ENCODE data around the gene INO80B. TPM values are rescaled to one million over a fixed set of nuclear protein-coding genes. Genes with fewer than 3 reads are reported as not detected.
A peak's percentile ranks its signal among the peaks of the same experiment; 100 is the strongest.

Gene INO80B
- total RNA-seq, 1 experiment from 2014 or later = 24.0 TPM

DNA sequence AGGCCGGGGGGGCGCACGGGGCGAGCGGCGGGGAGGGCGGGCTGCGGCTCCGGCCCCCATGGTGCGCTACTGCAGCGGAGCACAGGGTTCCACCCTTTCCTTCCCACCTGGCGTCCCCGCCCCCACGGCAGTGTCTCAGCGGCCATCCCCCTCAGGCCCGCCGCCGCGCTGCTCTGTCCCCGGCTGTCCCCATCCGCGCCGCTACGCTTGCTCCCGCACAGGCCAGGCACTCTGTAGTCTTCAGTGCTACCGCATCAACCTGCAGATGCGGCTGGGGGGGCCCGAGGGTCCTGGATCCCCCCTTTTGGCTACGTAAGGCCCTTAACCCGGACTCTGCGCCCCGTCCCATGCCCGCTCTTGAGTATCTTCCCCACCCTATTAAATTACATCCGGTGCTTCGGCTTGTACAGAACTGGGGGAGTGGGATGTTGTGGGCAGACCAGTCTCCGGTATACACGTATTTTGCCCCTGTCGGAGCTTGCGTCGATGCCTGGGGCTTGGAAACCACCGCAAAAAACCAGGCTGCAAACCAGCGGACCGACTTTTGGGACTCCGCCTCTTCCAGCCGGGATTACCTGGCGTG, 2.8 kb downstream of the INO80B start:
- Histone ChIP-seq H3K4me1 (ENCODE audit: control insufficient read depth in 1 of 2, insufficient read depth in 2 of 2, low read length in 2 of 2) (peaks cover 12 to 42% of the 10 kb centered on the region in 2 experiments), H3K4me3 (replicated peaks in 1 of 2; ENCODE audit: low read depth in 1 of 2, low read length in 2 of 2) (peak overlapping the region; percentile 62 to 66), H3K9ac (ENCODE audit: low read length) (peak overlapping the region; percentile 80), H3K27me3 (ENCODE audit: insufficient read depth, low read length) (no peaks in the 10 kb centered on the region), H3K4me2 (ENCODE audit: low read length) (peak overlapping the region; percentile 74), H3K27ac (ENCODE audit: low read depth, low read length) (peak overlapping the region; percentile 89), H2AFZ (ENCODE audit: low read depth, low read length, poor library complexity, severe bottlenecking) (no peak overlapping the region), H3K9me3 (ENCODE audit: control insufficient read depth in 1 of 2, insufficient read depth in 1 of 2, low read depth in 1 of 2, low read length in 2 of 2) (no peaks in the 10 kb centered on the region), H3K79me2 (ENCODE audit: insufficient read depth, low read length) (peaks cover 11% of the 10 kb centered on the region; the same call in 1 of the 2 replicates), H3K9me2 (ENCODE audit: insufficient read depth) (no peaks in the 10 kb centered on the region), H4K20me1 (ENCODE audit: insufficient read depth) (no peaks in the 10 kb centered on the region), H3K36me3 (ENCODE audit: control insufficient read depth in 1 of 2, insufficient read depth in 2 of 2, low read length in 2 of 2) (peaks cover 3 to 12% of the 10 kb centered on the region in 2 experiments; a peak in 2 of 4 replicates)
- no TSS peak for BruUV-seq (replicated peaks)
- ChIA-PET CTCF (interaction anchor here (0.7 to 1.2 kb wide), 4 partner anchors 14 to 631 kb away, joined by 3 to 6 read pairs (median 3); partner anchors contain the start of genes AUP1 and HTRA2), POLR2A (interaction anchor here (0.7 to 2.0 kb wide), 8 partner anchors 11 to 50 kb away, joined by 3 to 21 read pairs (median 6); partner anchors contain the start of genes MRPL53, PCGF1 and TTC31), RAD21 (ENCODE audit: low non-redundant PET in 1 of 2, low total read pairs in 2 of 2, uncharacterized antibody in 2 of 2, unreplicated experiment in 2 of 2) (interaction anchor here in 1 of 2 experiments (0.5 kb wide), 1 partner anchor 14 kb away, joined by 3 read pairs; no protein-coding TSS in a partner anchor)
- no peak for DNase-seq (ENCODE audit: low read depth, low spot score)
- intact Hi-C loops (cut with micrococcal nuclease) = loop anchor here (1.0 to 10.0 kb wide), 2 partner anchors 26 to 1223 kb away; partner anchors contain the start of genes CCT7, PRADC1 and TTC31
- peak; percentile 37 for ATAC-seq
- TF ChIP-seq POLR2A (IDR thresholded peaks at IDR 0.05; ENCODE audit: borderline replicate concordance, extremely low read depth, insufficient read depth, insufficient read length) (peak; percentile 19), POLR2AphosphoS5 (IDR thresholded peaks at IDR 0.05; ENCODE audit: low read depth, low read length) (peak; percentile 38), JUND (IDR thresholded peaks at IDR 0.05) (no peak), ZFX (IDR thresholded peaks at IDR 0.05) (peak; percentile 27; the same call in 1 of the 2 replicates), ELF1 (IDR thresholded peaks at IDR 0.05; ENCODE audit: borderline replicate concordance, low read depth) (no peak), SIN3A (IDR thresholded peaks at IDR 0.05; ENCODE audit: low read depth) (no peak)

- ChIA-PET RAD21 (ENCODE audit: low non-redundant PET in 1 of 2, low total read pairs in 2 of 2, uncharacterized antibody in 2 of 2, unreplicated experiment in 2 of 2) (interaction anchor here (0.5 to 0.7 kb wide), 2 partner anchors 13 to 15 kb away, joined by 3 read pairs; no protein-coding TSS in a partner anchor), CTCF (interaction anchor here (0.7 to 1.2 kb wide), 4 partner anchors 13 to 631 kb away, joined by 3 to 6 read pairs (median 3); partner anchors contain the start of genes AUP1 and HTRA2), POLR2A (interaction anchor here (0.7 to 2.0 kb wide), 8 partner anchors 10 to 49 kb away, joined by 3 to 21 read pairs (median 6); partner anchors contain the start of genes MRPL53, PCGF1 and TTC31)
- Histone ChIP-seq H3K9me2 (ENCODE audit: insufficient read depth) (no peaks in the 10 kb centered on the region), H3K27ac (ENCODE audit: low read depth, low read length) (peak within 1 kb of the TSS; percentile 89), H3K36me3 (ENCODE audit: control insufficient read depth in 1 of 2, insufficient read depth in 2 of 2, low read length in 2 of 2) (peaks cover 6 to 19% of the 10 kb centered on the region in 2 experiments; a peak in 2 of 4 replicates), H3K4me2 (ENCODE audit: low read length) (peak within 1 kb of the TSS; percentile 98), H3K9me3 (ENCODE audit: control insufficient read depth in 1 of 2, insufficient read depth in 1 of 2, low read depth in 1 of 2, low read length in 2 of 2) (no peaks in the 10 kb centered on the region), H3K9ac (ENCODE audit: low read length) (peak within 1 kb of the TSS; percentile 82), H4K20me1 (ENCODE audit: insufficient read depth) (no peaks in the 10 kb centered on the region), H3K4me3 (replicated peaks in 1 of 2; ENCODE audit: low read depth in 1 of 2, low read length in 2 of 2) (peak within 1 kb of the TSS; percentile 70 to 98), H2AFZ (ENCODE audit: low read depth, low read length, poor library complexity, severe bottlenecking) (no peak within 1 kb of the TSS), H3K79me2 (ENCODE audit: insufficient read depth, low read length) (peaks cover 15% of the 10 kb centered on the region; the same call in 1 of the 2 replicates), H3K27me3 (ENCODE audit: insufficient read depth, low read length) (no peaks in the 10 kb centered on the region), H3K4me1 (ENCODE audit: control insufficient read depth in 1 of 2, insufficient read depth in 2 of 2, low read length in 2 of 2) (peaks cover 12 to 42% of the 10 kb centered on the region in 2 experiments)
- BruUV-seq (replicated peaks) = TSS peak; percentile 49
- intact Hi-C loops (cut with micrococcal nuclease) = loop anchor here (1.0 to 10.0 kb wide), 2 partner anchors 25 to 1224 kb away; partner anchors contain the start of genes CCT7, PRADC1 and TTC31
- TF ChIP-seq TCF7L2 (IDR thresholded peaks at IDR 0.05; ENCODE audit: borderline replicate concordance, extremely low read depth, insufficient read depth, insufficient read length) = peak; percentile 36
- TF ChIP-seq REST (IDR thresholded peaks at IDR 0.05; ENCODE audit: low read depth) = no peak
- TF ChIP-seq POLR2AphosphoS5 (IDR thresholded peaks at IDR 0.05; ENCODE audit: low read depth, low read length) = peak; percentile 21
- TF ChIP-seq YY1 (IDR thresholded peaks at IDR 0.05; ENCODE audit: extremely low read depth, insufficient replicate concordance, low read depth, low read length) = peak; percentile 57
- peak; percentile 6 for TF ChIP-seq POLR2A (IDR thresholded peaks at IDR 0.05; ENCODE audit: borderline replicate concordance, extremely low read depth, insufficient read depth, insufficient read length)
- TF ChIP-seq MAX (IDR thresholded peaks at IDR 0.05) = no peak
- ATAC-seq = peak; percentile 87
- DNase-seq (ENCODE audit: low read depth, low spot score) = peak; percentile 100
Measured at GRCh38 chr2:74458132-74458937, 3.4 kb downstream of the INO80B start, which contains the start of gene WBP1. TSS of gene WBP1 (plus strand) at chr2:74458438. CDS start at chr2:74458603, 165 bp downstream.

Data from HCT116 (cell line).